Measurements from ENCODE around the gene CHRNA4.

Gene CHRNA4

GRCh38 chr20:63376283-63377250 lies 15.4 kb upstream of the CHRNA4 start:
- Histone ChIP-seq H3K4me1 (ENCODE audit: control insufficient read depth, insufficient read depth, low read length) (peaks cover 3% of the 10 kb centered on the region; the same call in 1 of the 2 replicates), H3K27ac (ENCODE audit: low read length) (no peak overlapping the region), H3K36me3 (ENCODE audit: control insufficient read depth, insufficient read depth, low read length) (no peaks in the 10 kb centered on the region), H3K27me3 (ENCODE audit: control insufficient read depth, insufficient read depth, low read length) (no peaks in the 10 kb centered on the region), H3K9me3 (ENCODE audit: control insufficient read depth, insufficient read depth, low read length) (no peaks in the 10 kb centered on the region), H3K4me3 (ENCODE audit: low read length) (no peak overlapping the region)
- no CpG with 5 or more reads among the region's 31 CpGs for WGBS (ENCODE audit: insufficient coverage, insufficient read length)
- DNase-seq (ENCODE audit: low read depth, low spot score): no peak

- Histone ChIP-seq H3K27ac (ENCODE audit: low read length) (no peak overlapping the region), H3K4me1 (ENCODE audit: control insufficient read depth, insufficient read depth, low read length) (peaks cover 5% of the 10 kb centered on the region; the same call in 1 of the 2 replicates), H3K36me3 (ENCODE audit: control insufficient read depth, insufficient read depth, low read length) (no peaks in the 10 kb centered on the region), H3K4me3 (ENCODE audit: low read length) (no peak overlapping the region), H3K9me3 (ENCODE audit: control insufficient read depth, insufficient read depth, low read length) (no peaks in the 10 kb centered on the region), H3K27me3 (ENCODE audit: control insufficient read depth, insufficient read depth, low read length) (no peaks in the 10 kb centered on the region)
- DNase-seq (ENCODE audit: low read depth, low spot score): no peak
- WGBS (ENCODE audit: insufficient coverage, insufficient read length): no CpG with 5 or more reads among the region's 3 CpGs
Observed at GRCh38 chr20:63375438-63375837, 14.3 kb upstream of the CHRNA4 start.

GRCh38 chr20:63374504-63374903 lies 13.4 kb upstream of the CHRNA4 start:
- no peak for DNase-seq (ENCODE audit: low read depth, low spot score)
- H3K27ac ChIP-seq (ENCODE audit: low read length): no peak overlapping the region
- H3K4me1 ChIP-seq (ENCODE audit: control insufficient read depth, insufficient read depth, low read length): peaks cover 6% of the 10 kb centered on the region; the same call in 1 of the 2 replicates
- H3K4me3 ChIP-seq (ENCODE audit: low read length): no peak overlapping the region
- no CpG with 5 or more reads among the region's 12 CpGs for WGBS (ENCODE audit: insufficient coverage, insufficient read length)
- no peaks in the 10 kb centered on the region for H3K9me3 ChIP-seq (ENCODE audit: control insufficient read depth, insufficient read depth, low read length)
- H3K27me3 ChIP-seq (ENCODE audit: control insufficient read depth, insufficient read depth, low read length): no peaks in the 10 kb centered on the region
- H3K36me3 ChIP-seq (ENCODE audit: control insufficient read depth, insufficient read depth, low read length): no peaks in the 10 kb centered on the region

- Histone ChIP-seq H3K36me3 (ENCODE audit: control insufficient read depth, insufficient read depth, low read length) (no peaks in the 10 kb centered on the region), H3K4me1 (ENCODE audit: control insufficient read depth, insufficient read depth, low read length) (peaks cover 6% of the 10 kb centered on the region; the same call in 1 of the 2 replicates), H3K27me3 (ENCODE audit: control insufficient read depth, insufficient read depth, low read length) (no peaks in the 10 kb centered on the region), H3K27ac (ENCODE audit: low read length) (no peak overlapping the region), H3K4me3 (ENCODE audit: low read length) (no peak overlapping the region), H3K9me3 (ENCODE audit: control insufficient read depth, insufficient read depth, low read length) (no peaks in the 10 kb centered on the region)
- no peak for DNase-seq (ENCODE audit: low read depth, low spot score)
- no CpG with 5 or more reads among the region's 19 CpGs for WGBS (ENCODE audit: insufficient coverage, insufficient read length)
Observed at GRCh38 chr20:63373996-63374395, 12.8 kb upstream of the CHRNA4 start.

GRCh38 chr20:63372971-63373885 lies 12.1 kb upstream of the CHRNA4 start:
- H3K36me3 ChIP-seq (ENCODE audit: control insufficient read depth, insufficient read depth, low read length): no peaks in the 10 kb centered on the region
- WGBS (ENCODE audit: insufficient coverage, insufficient read length): no CpG with 5 or more reads among the region's 34 CpGs
- H3K4me1 ChIP-seq (ENCODE audit: control insufficient read depth, insufficient read depth, low read length): peaks cover 6% of the 10 kb centered on the region; the same call in 1 of the 2 replicates
- no peaks in the 10 kb centered on the region for H3K9me3 ChIP-seq (ENCODE audit: control insufficient read depth, insufficient read depth, low read length)
- no peak overlapping the region for H3K27ac ChIP-seq (ENCODE audit: low read length)
- no peak for DNase-seq (ENCODE audit: low read depth, low spot score)
- H3K4me3 ChIP-seq (ENCODE audit: low read length): no peak overlapping the region
- no peaks in the 10 kb centered on the region for H3K27me3 ChIP-seq (ENCODE audit: control insufficient read depth, insufficient read depth, low read length)

GRCh38 chr20:63371291-63371865 lies 10.2 kb upstream of the CHRNA4 start:
- peaks cover 3% of the 10 kb centered on the region; the same call in 1 of the 2 replicates for H3K4me1 ChIP-seq (ENCODE audit: control insufficient read depth, insufficient read depth, low read length)
- H3K4me3 ChIP-seq (ENCODE audit: low read length): no peak overlapping the region
- no peak overlapping the region for H3K27ac ChIP-seq (ENCODE audit: low read length)
- H3K36me3 ChIP-seq (ENCODE audit: control insufficient read depth, insufficient read depth, low read length): no peaks in the 10 kb centered on the region
- no peaks in the 10 kb centered on the region for H3K27me3 ChIP-seq (ENCODE audit: control insufficient read depth, insufficient read depth, low read length)
- no peaks in the 10 kb centered on the region for H3K9me3 ChIP-seq (ENCODE audit: control insufficient read depth, insufficient read depth, low read length)
- WGBS (ENCODE audit: insufficient coverage, insufficient read length): no CpG with 5 or more reads among the region's 28 CpGs
- no peak for DNase-seq (ENCODE audit: low read depth, low spot score)

- Histone ChIP-seq H3K27ac (ENCODE audit: low read length) (no peak overlapping the region), H3K4me1 (ENCODE audit: control insufficient read depth, insufficient read depth, low read length) (peaks cover 3% of the 10 kb centered on the region; the same call in 1 of the 2 replicates), H3K9me3 (ENCODE audit: control insufficient read depth, insufficient read depth, low read length) (no peaks in the 10 kb centered on the region), H3K36me3 (ENCODE audit: control insufficient read depth, insufficient read depth, low read length) (no peaks in the 10 kb centered on the region), H3K4me3 (ENCODE audit: low read length) (no peak overlapping the region), H3K27me3 (ENCODE audit: control insufficient read depth, insufficient read depth, low read length) (no peaks in the 10 kb centered on the region)
- no peak for DNase-seq (ENCODE audit: low read depth, low spot score)
- no CpG with 5 or more reads among the region's 21 CpGs for WGBS (ENCODE audit: insufficient coverage, insufficient read length)
Observed at GRCh38 chr20:63370618-63371187, 9.6 kb upstream of the CHRNA4 start.

- Histone ChIP-seq H3K4me1 (ENCODE audit: control insufficient read depth, insufficient read depth, low read length) (peaks cover 3% of the 10 kb centered on the region; the same call in 1 of the 2 replicates), H3K4me3 (ENCODE audit: low read length) (no peak overlapping the region), H3K27me3 (ENCODE audit: control insufficient read depth, insufficient read depth, low read length) (no peaks in the 10 kb centered on the region), H3K9me3 (ENCODE audit: control insufficient read depth, insufficient read depth, low read length) (no peaks in the 10 kb centered on the region), H3K36me3 (ENCODE audit: control insufficient read depth, insufficient read depth, low read length) (no peaks in the 10 kb centered on the region), H3K27ac (ENCODE audit: low read length) (no peak overlapping the region)
- DNase-seq (ENCODE audit: low read depth, low spot score): no peak
- no CpG with 5 or more reads among the region's 24 CpGs for WGBS (ENCODE audit: insufficient coverage, insufficient read length)
Observed at GRCh38 chr20:63369724-63370617, 8.8 kb upstream of the CHRNA4 start.

- H3K9me3 ChIP-seq (ENCODE audit: control insufficient read depth, insufficient read depth, low read length): no peaks in the 10 kb centered on the region
- no peaks in the 10 kb centered on the region for H3K27me3 ChIP-seq (ENCODE audit: control insufficient read depth, insufficient read depth, low read length)
- no peak overlapping the region for H3K4me3 ChIP-seq (ENCODE audit: low read length)
- WGBS (ENCODE audit: insufficient coverage, insufficient read length): 100% methylated on average over 4 of the region's 10 CpGs
- DNase-seq (ENCODE audit: low read depth, low spot score): no peak
- no peaks in the 10 kb centered on the region for H3K36me3 ChIP-seq (ENCODE audit: control insufficient read depth, insufficient read depth, low read length)
- peaks cover 3% of the 10 kb centered on the region; the same call in 1 of the 2 replicates for H3K4me1 ChIP-seq (ENCODE audit: control insufficient read depth, insufficient read depth, low read length)
- no peak overlapping the region for H3K27ac ChIP-seq (ENCODE audit: low read length)
Observed at GRCh38 chr20:63369024-63369530, 7.9 kb upstream of the CHRNA4 start.
